Spleen (tissue), 7 donors: Measurements from ENCODE around the gene SCLT1.

Experiments used
- POLR2A ChIP-seq, 3 donors: fragments of 450-650 bp; IDR thresholded peaks; one replicate each; pipeline ENCODE4 v1.5.1; 2017; ENCODE audit warnings: antibody characterized with exemption in 3 of 3, mild to moderate bottlenecking in 1 of 3
- POLR2AphosphoS5 ChIP-seq, 3 donors: sonication (generic); formaldehyde crosslinking; IDR thresholded peaks; one replicate each; pipeline ENCODE4 v1.5.1; 2017; ENCODE audit warnings: antibody characterized with exemption in 3 of 3
- TF ChIP-seq, protein P1 (sequence below), 11 experiments: fragments of 200-600 bp in 7 of 11; fragments of 450-650 bp in 4 of 11; sonication (generic) in 4 of 11; IDR thresholded peaks in 8 of 11; conservative IDR thresholded peaks in 3 of 11; 1 replicate in 7 of 11; 2 replicates in 4 of 11; pipeline versions ENCODE4 v1.4.0 to v1.8.0; 2016 to 2021; ENCODE audit warnings: antibody characterized with exemption in 11 of 11, inconsistent platforms in 4 of 11, mild to moderate bottlenecking in 1 of 11
- donor health status: DM: no; HTN: no; CAD: no; lungs with moderate emphysema.
- donor health status: DM: no; HTN: no; CAD: no.
- donor health status: DM: no; HTN: no; CAD: no.

DNA sequence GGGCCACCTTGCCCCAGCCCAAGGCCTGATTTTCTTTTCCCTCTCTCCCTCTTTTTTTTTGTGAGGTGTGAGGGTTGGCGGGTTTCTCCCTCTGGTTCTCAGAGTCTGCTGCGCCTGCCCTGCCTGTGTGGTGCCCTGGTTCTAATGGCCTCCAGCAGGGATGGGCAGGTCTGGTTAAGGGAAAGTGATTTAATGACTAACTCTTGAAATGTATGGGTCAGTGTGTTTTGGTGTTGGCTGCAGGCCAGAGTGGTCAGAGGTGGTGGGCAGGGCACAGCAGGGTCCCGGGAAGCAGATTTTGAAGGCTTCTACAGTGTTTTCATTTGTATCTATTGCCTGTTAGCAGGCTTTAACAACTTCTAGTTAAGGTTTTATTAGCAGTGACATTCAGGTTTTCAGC lies 244.9 kb downstream of the SCLT1 start:
- TF ChIP-seq, protein P1, sequence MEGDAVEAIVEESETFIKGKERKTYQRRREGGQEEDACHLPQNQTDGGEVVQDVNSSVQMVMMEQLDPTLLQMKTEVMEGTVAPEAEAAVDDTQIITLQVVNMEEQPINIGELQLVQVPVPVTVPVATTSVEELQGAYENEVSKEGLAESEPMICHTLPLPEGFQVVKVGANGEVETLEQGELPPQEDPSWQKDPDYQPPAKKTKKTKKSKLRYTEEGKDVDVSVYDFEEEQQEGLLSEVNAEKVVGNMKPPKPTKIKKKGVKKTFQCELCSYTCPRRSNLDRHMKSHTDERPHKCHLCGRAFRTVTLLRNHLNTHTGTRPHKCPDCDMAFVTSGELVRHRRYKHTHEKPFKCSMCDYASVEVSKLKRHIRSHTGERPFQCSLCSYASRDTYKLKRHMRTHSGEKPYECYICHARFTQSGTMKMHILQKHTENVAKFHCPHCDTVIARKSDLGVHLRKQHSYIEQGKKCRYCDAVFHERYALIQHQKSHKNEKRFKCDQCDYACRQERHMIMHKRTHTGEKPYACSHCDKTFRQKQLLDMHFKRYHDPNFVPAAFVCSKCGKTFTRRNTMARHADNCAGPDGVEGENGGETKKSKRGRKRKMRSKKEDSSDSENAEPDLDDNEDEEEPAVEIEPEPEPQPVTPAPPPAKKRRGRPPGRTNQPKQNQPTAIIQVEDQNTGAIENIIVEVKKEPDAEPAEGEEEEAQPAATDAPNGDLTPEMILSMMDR (IDR thresholded peaks at IDR 0.05 in 8 of 11, conservative IDR thresholded peaks at IDR 0.05 in 3 of 11): no peak
- TF ChIP-seq POLR2AphosphoS5 (IDR thresholded peaks at IDR 0.05): no peak
- TF ChIP-seq POLR2A (IDR thresholded peaks at IDR 0.05): no peak
